Prostate gland (tissue), 2 donors: Measurements from ENCODE around the gene DUOXA2. TPM values are rescaled to one million over a fixed set of nuclear protein-coding genes. Genes with fewer than 3 reads are reported as not detected.

Experiments
- DNase-seq: peaks from one replicate; pipeline ENCODE4 v3.0.0-alpha.2; 2019; ENCODE audit warnings: low spot score
- H3K27ac ChIP-seq, 2 donors: fragments of 200-600 bp; sonication (generic); 2 replicates each; pipeline ENCODE4 v1.5.1; 2017 to 2019
- H3K27me3 ChIP-seq: fragments of 200-600 bp; sonication (generic); replicated peaks from 2 replicates; pipeline ENCODE4 v1.5.1; 2019; ENCODE audit not compliant: insufficient read depth
- H3K36me3 ChIP-seq, 2 donors: fragments of 200-600 bp; sonication (generic); 1 replicate in 1 of 2; 2 replicates in 1 of 2; pipeline versions ENCODE4 v1.5.1 to v1.8.1; 2017 to 2019
- H3K4me1 ChIP-seq: fragments of 200-600 bp; sonication (generic); replicated peaks from 2 replicates; pipeline ENCODE4 v1.5.1; 2019
- H3K4me3 ChIP-seq, 2 donors: fragments of 200-600 bp; sonication (generic); 2 replicates each; pipeline ENCODE4 v1.5.1; 2017 to 2019
- H3K9me3 ChIP-seq: fragments of 200-600 bp; sonication (generic); 2 replicates; pipeline ENCODE4 v1.5.1; 2017
- CTCF ChIP-seq, 4 experiments: fragments of 200-600 bp in 2 of 4; fragments of 450-650 bp in 2 of 4; sonication (generic) in 2 of 4; IDR thresholded peaks; 1 replicate in 3 of 4; 2 replicates in 1 of 4; pipeline ENCODE4 v1.5.1; 2016 to 2019; ENCODE audit warnings: antibody characterized with exemption in 4 of 4, mild to moderate bottlenecking in 2 of 4, moderate library complexity in 2 of 4
- POLR2A ChIP-seq: fragments of 450-650 bp; IDR thresholded peaks from one replicate; pipeline ENCODE4 v1.6.1; 2016; ENCODE audit warnings: antibody characterized with exemption, mild to moderate bottlenecking
- POLR2AphosphoS5 ChIP-seq: sonication (generic); formaldehyde crosslinking; IDR thresholded peaks from one replicate; pipeline ENCODE4 v1.6.1; 2017; ENCODE audit warnings: antibody characterized with exemption
- WGBS: methylation state at CpG from one replicate; pipeline ENCODE4 v1.1.5; 2018; 5-methylcytosine and 5-hydroxymethylcytosine counted together
- intact Hi-C: fragments of 100-400 bp; cut with DNase I; formaldehyde crosslinking; loops from one replicate; pipeline ENCODE4 v1.14.2; 2022
- total RNA-seq, 2 donors: library from RNA; depleted of rRNA; stranded (reverse); fragments of >200 nt; gene quantifications; one replicate each; pipeline ENCODE4 v1.1.0, GENCODE V29; 2016

Gene DUOXA2
- total RNA-seq, 2 donors from 2014 or later, result not detected

GRCh38 chr15:45089712-45090373 lies 24.3 kb upstream of the DUOXA2 start:
- intact Hi-C loops, result no loop called here
- 82% methylated on average over 3 of the region's 3 CpGs for WGBS
- Histone ChIP-seq H3K36me3 (no peaks in the 10 kb centered on the region), H3K4me3 (no peak overlapping the region), H3K4me1 (no peaks in the 10 kb centered on the region), H3K9me3 (no peaks in the 10 kb centered on the region), H3K27me3 (no peaks in the 10 kb centered on the region), H3K27ac (no peak overlapping the region)
- DNase-seq, result no peak
- TF ChIP-seq CTCF (IDR thresholded peaks at IDR 0.05) (no peak), POLR2AphosphoS5 (no peak), POLR2A (no peak)

GRCh38 chr15:45091161-45091560 lies 23.0 kb upstream of the DUOXA2 start:
- WGBS, result 59% methylated on average over 7 of the region's 7 CpGs
- Histone ChIP-seq H3K27me3 (no peaks in the 10 kb centered on the region), H3K4me3 (no peak overlapping the region), H3K36me3 (no peaks in the 10 kb centered on the region), H3K27ac (no peak overlapping the region), H3K4me1 (no peaks in the 10 kb centered on the region), H3K9me3 (no peaks in the 10 kb centered on the region)
- DNase-seq, result no peak
- intact Hi-C loops, result no loop called here
- TF ChIP-seq CTCF (IDR thresholded peaks at IDR 0.05) (no peak), POLR2A (no peak), POLR2AphosphoS5 (no peak)

- no peak for DNase-seq
- Histone ChIP-seq H3K4me1 (no peaks in the 10 kb centered on the region), H3K27me3 (no peaks in the 10 kb centered on the region), H3K9me3 (no peaks in the 10 kb centered on the region), H3K36me3 (no peaks in the 10 kb centered on the region), H3K27ac (no peak overlapping the region), H3K4me3 (no peak overlapping the region)
- intact Hi-C loops, result no loop called here
- 97% methylated on average over 2 of the region's 2 CpGs for WGBS
- TF ChIP-seq POLR2A (no peak), POLR2AphosphoS5 (no peak), CTCF (IDR thresholded peaks at IDR 0.05) (no peak)
Observed at GRCh38 chr15:45091576-45091975, 22.6 kb upstream of the DUOXA2 start.

GRCh38 chr15:45093013-45093412 lies 21.1 kb upstream of the DUOXA2 start:
- DNase-seq, result no peak
- H3K4me3 ChIP-seq, result no peak overlapping the region
- 92% methylated on average over 4 of the region's 4 CpGs for WGBS
- no peak overlapping the region for H3K27ac ChIP-seq
- TF ChIP-seq POLR2A (no peak), POLR2AphosphoS5 (no peak), CTCF (IDR thresholded peaks at IDR 0.05) (no peak)
- intact Hi-C loops, result no loop called here
- no peaks in the 10 kb centered on the region for H3K4me1 ChIP-seq
- no peaks in the 10 kb centered on the region for H3K27me3 ChIP-seq
- H3K36me3 ChIP-seq, result no peaks in the 10 kb centered on the region
- H3K9me3 ChIP-seq, result no peaks in the 10 kb centered on the region

GRCh38 chr15:45093622-45094357 lies 20.3 kb upstream of the DUOXA2 start:
- no peaks in the 10 kb centered on the region for H3K36me3 ChIP-seq
- no peak overlapping the region for H3K4me3 ChIP-seq
- no peaks in the 10 kb centered on the region for H3K27me3 ChIP-seq
- H3K4me1 ChIP-seq, result no peaks in the 10 kb centered on the region
- WGBS, result 90% methylated on average over 8 of the region's 11 CpGs
- intact Hi-C loops, result no loop called here
- H3K9me3 ChIP-seq, result no peaks in the 10 kb centered on the region
- TF ChIP-seq POLR2AphosphoS5, result no peak
- TF ChIP-seq POLR2A, result no peak
- no peak for TF ChIP-seq CTCF (IDR thresholded peaks at IDR 0.05)
- H3K27ac ChIP-seq, result no peak overlapping the region
- no peak for DNase-seq
